ENCODE data around the gene FAM83B. TPM values are rescaled to one million over a fixed set of nuclear protein-coding genes. Genes with fewer than 3 reads are reported as not detected.

The FAM83B gene
- total and polyA plus RNA-seq, 2 of the 13 experiments (the other 11 are each of a cell fraction or from before 2014, with no cell fraction given), result not detected

DNA sequence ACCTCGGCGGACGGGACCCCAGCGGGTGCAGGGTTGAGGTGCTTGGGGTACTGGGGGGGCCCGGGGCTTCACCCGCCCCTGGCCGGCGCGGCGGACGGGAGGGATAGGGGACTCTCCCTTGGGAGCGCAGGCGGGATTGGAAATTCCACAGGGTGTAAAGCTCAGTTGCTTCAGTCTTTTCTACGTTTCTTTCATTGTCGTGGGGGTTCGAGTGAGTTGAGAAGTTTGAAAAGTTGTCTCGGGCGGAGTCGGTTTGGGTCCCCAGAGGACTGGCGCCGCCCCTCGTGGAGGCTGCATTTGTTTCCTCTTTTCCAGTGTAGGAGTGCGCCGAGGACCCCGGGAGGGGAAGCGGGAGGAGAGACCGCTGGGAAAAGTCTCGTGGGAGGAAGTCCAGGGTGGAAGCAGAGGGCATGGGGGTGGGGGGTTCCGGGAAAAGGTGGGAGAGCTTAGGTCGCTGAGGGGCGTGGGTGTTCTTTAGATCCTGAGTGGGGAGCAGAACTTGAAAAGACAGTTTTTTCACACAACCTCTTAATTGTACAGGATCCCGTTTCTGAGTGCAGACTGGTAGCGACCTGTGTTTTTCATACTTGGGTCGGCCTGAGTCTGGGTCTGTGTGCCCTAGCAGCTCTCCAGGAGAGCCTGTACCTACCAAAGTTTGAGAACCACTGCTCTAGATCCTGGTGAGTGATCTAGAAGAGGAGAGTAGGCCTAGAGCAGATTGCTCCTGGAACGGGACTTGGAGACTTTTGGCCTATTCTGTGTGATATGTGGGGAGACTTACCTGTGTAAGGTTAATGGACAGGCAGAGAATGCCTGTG is 495 bp downstream of the FAM83B start (continued):
- TF ChIP-seq, protein P1, sequence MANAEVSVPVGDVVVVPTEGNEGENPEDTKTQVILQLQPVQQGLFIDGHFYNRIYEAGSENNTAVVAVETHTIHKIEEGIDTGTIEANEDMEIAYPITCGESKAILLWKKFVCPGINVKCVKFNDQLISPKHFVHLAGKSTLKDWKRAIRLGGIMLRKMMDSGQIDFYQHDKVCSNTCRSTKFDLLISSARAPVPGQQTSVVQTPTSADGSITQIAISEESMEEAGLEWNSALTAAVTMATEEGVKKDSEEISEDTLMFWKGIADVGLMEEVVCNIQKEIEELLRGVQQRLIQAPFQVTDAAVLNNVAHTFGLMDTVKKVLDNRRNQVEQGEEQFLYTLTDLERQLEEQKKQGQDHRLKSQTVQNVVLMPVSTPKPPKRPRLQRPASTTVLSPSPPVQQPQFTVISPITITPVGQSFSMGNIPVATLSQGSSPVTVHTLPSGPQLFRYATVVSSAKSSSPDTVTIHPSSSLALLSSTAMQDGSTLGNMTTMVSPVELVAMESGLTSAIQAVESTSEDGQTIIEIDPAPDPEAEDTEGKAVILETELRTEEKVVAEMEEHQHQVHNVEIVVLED (CRISPR knock-in tag; IDR thresholded peaks at IDR 0.05; ENCODE audit: borderline replicate concordance), result no peak

DNA sequence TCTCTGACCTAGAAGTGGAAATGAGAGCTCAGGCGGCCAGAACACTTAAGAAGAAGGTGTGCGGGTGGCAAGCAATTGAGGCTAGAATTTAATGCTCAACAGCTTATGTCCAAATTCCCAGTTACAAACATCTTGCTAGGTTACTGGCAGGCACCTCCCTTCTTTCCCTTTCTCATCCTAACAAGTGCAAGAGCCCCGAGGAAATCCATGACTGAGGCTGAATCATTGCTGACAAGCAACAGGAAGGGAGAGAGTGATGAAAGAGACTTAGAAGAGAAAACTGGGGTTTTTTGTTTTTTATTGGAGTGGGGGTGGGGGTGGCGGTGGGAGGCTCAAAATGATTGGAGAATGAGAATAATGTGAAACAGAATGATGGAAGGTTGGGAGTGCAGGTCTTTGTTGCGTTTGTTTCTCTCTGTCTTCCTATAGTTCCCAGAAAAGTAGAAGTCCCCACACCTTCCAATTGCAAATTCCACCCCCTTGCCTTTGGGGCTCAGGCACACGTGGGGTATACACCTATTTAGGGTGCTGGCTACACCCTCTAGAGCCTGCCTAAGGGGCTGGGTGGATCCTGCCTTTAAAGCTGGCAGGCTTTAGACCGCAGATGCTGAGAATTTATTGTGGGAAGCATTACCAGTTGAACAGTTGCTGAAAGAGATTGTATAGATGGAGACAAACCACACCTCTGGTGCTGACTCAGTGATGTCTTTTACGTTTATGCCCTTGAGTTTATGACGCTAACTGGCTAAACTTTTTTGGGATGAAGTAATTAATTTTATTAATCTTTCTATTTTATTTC is 1.4 kb downstream of the FAM83B start:
- no peak overlapping the region for H2AFZ ChIP-seq (ENCODE audit: low read length)

More for the DNA sequence above, 1.4 kb downstream of the FAM83B start:
- in situ Hi-C loops (cut with HindIII; ENCODE audit: extremely low pct_ligation_motif_present, low pct_unique_long_range_greater_than_20kb) (no loop called here), intact Hi-C loops (cut with micrococcal nuclease; ENCODE audit: unreplicated experiment) (no loop called here)
- Histone ChIP-seq H3K27me3 (ENCODE audit: control insufficient read depth in 1 of 2, insufficient read depth in 2 of 2, low read length in 2 of 2) (peaks cover 0 to 15% of the 10 kb centered on the region in 2 experiments; a peak in 3 of 5 replicates), H3K4me3 (replicated peaks in 1 of 3; ENCODE audit: insufficient read depth in 1 of 3, low read depth in 2 of 3, low read length in 3 of 3) (no peak overlapping the region), H4K20me1 (ENCODE audit: insufficient read depth, low read length) (no peaks in the 10 kb centered on the region), H3K79me2 (ENCODE audit: insufficient read depth, low read length) (no peaks in the 10 kb centered on the region), H3K4me1 (ENCODE audit: insufficient read depth, low read length) (no peaks in the 10 kb centered on the region), H3K9ac (ENCODE audit: insufficient read depth, low read depth, low read length) (no peak overlapping the region), H3K36me3 (replicated peaks in 1 of 2; ENCODE audit: control insufficient read depth in 1 of 2, insufficient read depth in 2 of 2, low read length in 2 of 2) (no peaks in the 10 kb centered on the region), H3K27ac (ENCODE audit: extremely low read length, insufficient read depth, low read length) (no peak overlapping the region), H3K4me2 (ENCODE audit: low read depth, low read length) (no peak overlapping the region), H3K9me3 (ENCODE audit: low read length) (no peaks in the 10 kb centered on the region)
- ATAC-seq, result no peak
- no TSS peak for BruUV-seq (replicated peaks)
- no peak for TF ChIP-seq MIER2 (CRISPR knock-in tag; IDR thresholded peaks at IDR 0.05)
- TF ChIP-seq JDP2 (CRISPR knock-in tag; IDR thresholded peaks at IDR 0.05; ENCODE audit: borderline replicate concordance), result no peak
- TF ChIP-seq MTA3 (CRISPR knock-in tag; IDR thresholded peaks at IDR 0.05), result no peak
- no peak for TF ChIP-seq KDM4B (CRISPR knock-in tag; IDR thresholded peaks at IDR 0.05)
- no peak for TF ChIP-seq ELF1 (CRISPR knock-in tag; IDR thresholded peaks at IDR 0.05)
- TF ChIP-seq ZNF75D (CRISPR knock-in tag; IDR thresholded peaks at IDR 0.05; ENCODE audit: borderline replicate concordance), result no peak
- no peak for TF ChIP-seq ZNF816 (CRISPR knock-in tag; IDR thresholded peaks at IDR 0.05; ENCODE audit: borderline replicate concordance)
- TF ChIP-seq NFE2L1 (CRISPR knock-in tag; IDR thresholded peaks at IDR 0.05; ENCODE audit: borderline replicate concordance), result no peak
- TF ChIP-seq ZFP1 (CRISPR knock-in tag; IDR thresholded peaks at IDR 0.05), result no peak
- TF ChIP-seq, protein P2, sequence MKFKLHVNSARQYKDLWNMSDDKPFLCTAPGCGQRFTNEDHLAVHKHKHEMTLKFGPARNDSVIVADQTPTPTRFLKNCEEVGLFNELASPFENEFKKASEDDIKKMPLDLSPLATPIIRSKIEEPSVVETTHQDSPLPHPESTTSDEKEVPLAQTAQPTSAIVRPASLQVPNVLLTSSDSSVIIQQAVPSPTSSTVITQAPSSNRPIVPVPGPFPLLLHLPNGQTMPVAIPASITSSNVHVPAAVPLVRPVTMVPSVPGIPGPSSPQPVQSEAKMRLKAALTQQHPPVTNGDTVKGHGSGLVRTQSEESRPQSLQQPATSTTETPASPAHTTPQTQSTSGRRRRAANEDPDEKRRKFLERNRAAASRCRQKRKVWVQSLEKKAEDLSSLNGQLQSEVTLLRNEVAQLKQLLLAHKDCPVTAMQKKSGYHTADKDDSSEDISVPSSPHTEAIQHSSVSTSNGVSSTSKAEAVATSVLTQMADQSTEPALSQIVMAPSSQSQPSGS (CRISPR knock-in tag; IDR thresholded peaks at IDR 0.05), result no peak
- CTCF ChIA-PET (ENCODE audit: low intra/inter-chr PET ratio, low total read pairs), result no interaction called here
- FAIRE-seq, result no peak
- WGBS (ENCODE audit: low lambda C conversion rate), result 20% methylated on average over 9 of the region's 9 CpGs
- POLR2A ChIA-PET, result no interaction called here
- DNase-seq (ENCODE audit: low spot score), result no peak

Measured in HepG2 (cell line).